ENCODE data around the gene FNDC8. TPM values are rescaled to one million over a fixed set of nuclear protein-coding genes. Genes with fewer than 3 reads are reported as not detected.

The FNDC8 gene
- total and polyA plus RNA-seq, 11 donors, result not detected

DNA sequence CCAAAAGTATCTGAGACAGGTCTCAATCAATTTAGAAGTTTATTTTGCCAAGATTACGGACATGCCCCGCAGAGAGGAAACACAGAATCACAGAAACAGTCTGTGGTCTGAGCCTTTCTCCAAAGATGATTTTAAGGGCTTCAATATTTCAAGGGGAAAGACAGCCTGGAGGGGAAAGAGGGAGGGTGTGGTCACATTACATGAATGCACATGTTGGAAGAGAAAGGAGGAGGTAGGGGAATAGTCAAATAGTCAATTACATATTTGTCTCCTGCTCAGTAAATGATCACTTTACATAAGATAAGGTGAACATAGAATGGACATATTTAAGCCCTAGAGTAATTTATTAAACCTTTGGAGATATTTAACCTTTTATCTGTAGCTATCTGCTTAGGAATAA is 38.5 kb downstream of the FNDC8 start:
- peaks cover 0 to 17% (median 0%) of the 10 kb centered on the region in 12 donors for H3K4me1 ChIP-seq
- H3K4me3 ChIP-seq, result no peak overlapping the region
- 88 to 96% (median 93%) methylated on average over 2 of the region's 2 CpGs for WGBS, 4 donors
- H3K27me3 ChIP-seq, result no peaks in the 10 kb centered on the region
- TF ChIP-seq, protein P1, sequence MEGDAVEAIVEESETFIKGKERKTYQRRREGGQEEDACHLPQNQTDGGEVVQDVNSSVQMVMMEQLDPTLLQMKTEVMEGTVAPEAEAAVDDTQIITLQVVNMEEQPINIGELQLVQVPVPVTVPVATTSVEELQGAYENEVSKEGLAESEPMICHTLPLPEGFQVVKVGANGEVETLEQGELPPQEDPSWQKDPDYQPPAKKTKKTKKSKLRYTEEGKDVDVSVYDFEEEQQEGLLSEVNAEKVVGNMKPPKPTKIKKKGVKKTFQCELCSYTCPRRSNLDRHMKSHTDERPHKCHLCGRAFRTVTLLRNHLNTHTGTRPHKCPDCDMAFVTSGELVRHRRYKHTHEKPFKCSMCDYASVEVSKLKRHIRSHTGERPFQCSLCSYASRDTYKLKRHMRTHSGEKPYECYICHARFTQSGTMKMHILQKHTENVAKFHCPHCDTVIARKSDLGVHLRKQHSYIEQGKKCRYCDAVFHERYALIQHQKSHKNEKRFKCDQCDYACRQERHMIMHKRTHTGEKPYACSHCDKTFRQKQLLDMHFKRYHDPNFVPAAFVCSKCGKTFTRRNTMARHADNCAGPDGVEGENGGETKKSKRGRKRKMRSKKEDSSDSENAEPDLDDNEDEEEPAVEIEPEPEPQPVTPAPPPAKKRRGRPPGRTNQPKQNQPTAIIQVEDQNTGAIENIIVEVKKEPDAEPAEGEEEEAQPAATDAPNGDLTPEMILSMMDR (IDR thresholded peaks at IDR 0.05), result no peak
- no peak for TF ChIP-seq POLR2A (IDR thresholded peaks at IDR 0.05)
- ATAC-seq (no peak), DNase-seq (no peak)
- H3K27ac ChIP-seq, result peak overlapping the region in 1 of 12 donors; percentile 70
- peaks cover 0 to 94% (median 27%) of the 10 kb centered on the region in 9 donors for H3K36me3 ChIP-seq
- intact Hi-C loops (cut with DNase I), result loop anchor here in 3 of 10 donors (10.0 kb wide), 2 partner anchors 55 to 585 kb away; no protein-coding TSS in a partner anchor
- H3K9me3 ChIP-seq, result no peaks in the 10 kb centered on the region

DNA sequence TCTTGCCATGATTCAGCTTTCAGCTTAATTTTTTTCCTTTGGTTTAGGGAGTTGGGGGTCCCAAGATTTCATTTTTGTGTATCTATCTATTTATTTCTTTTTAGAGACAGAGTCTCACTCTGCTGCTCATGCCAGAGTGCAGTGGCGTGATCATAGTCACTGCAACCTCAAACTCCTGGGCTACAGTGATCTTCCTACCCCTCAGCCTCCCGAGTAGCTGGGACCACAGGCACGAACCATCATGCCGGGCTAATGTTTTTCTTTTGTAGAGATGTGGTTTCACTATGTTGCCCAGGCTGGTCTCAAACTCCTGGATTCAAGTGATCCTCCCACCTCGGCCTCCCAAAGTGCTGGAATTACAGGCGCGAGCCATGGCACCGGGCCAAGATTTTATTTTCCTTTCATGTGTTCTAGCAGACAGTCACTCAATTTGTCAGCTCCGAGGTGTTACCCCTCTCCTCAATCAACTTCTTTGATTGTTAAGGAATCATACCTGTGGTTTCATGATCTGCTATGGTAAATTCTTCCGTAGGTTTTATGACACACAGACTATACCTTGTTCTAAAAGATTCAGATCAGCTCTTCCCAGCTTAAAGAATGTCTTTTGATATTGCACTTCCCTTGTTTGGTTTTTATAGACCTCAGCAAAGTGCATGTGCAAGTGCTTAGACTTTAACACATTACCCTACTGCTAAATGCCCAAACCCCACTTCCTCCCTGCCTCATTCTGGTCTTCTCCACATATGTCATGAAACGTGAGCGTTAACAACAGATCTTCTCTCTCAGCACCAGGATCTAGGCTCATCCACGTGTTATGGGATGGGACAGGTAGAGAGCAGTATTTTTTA is 39.2 kb downstream of the FNDC8 start:
- H3K27ac ChIP-seq, result peak overlapping the region in 1 of 12 donors; percentile 70
- TF ChIP-seq, protein P1 (IDR thresholded peaks at IDR 0.05), result no peak
- no peak for TF ChIP-seq POLR2A (IDR thresholded peaks at IDR 0.05)
- WGBS, 4 donors, result 80 to 86% (median 84%) methylated on average over 13 of the region's 13 CpGs
- intact Hi-C loops (cut with DNase I), result loop anchor here in 2 of 10 donors (10.0 kb wide), 1 partner anchor 584 kb away; no protein-coding TSS in a partner anchor
- H3K4me3 ChIP-seq, result no peak overlapping the region
- H3K36me3 ChIP-seq, result peaks cover 0 to 94% (median 25%) of the 10 kb centered on the region in 9 donors
- no peaks in the 10 kb centered on the region for H3K9me3 ChIP-seq
- DNase-seq, result no peak
- no peaks in the 10 kb centered on the region for H3K27me3 ChIP-seq
- no peak for ATAC-seq
- peaks cover 0 to 17% (median 0%) of the 10 kb centered on the region in 12 donors for H3K4me1 ChIP-seq

DNA sequence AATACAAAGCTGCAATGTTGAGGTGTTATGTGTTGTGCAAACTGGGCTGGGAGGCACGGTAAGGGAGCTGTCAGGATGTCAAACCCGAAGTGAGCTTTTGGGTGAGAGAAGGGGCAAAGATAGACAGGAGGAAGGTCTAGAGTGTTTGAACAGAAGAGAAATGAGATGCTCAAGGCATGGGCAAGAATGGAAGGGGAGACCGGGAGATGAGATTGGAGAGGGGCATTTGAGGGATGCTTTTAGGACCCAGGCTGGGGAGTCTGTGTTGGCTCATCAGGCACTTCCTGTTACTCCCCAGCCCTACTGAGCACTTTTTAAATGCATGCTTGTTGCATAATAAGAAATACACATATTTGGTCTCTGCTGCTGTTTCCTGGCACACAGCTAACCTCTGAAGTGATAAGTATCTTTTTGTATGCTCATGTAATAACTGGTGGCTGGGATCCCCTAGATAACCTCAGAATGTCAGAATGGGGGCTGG is 39.9 kb downstream of the FNDC8 start:
- TF ChIP-seq POLR2A (IDR thresholded peaks at IDR 0.05), result no peak
- TF ChIP-seq, protein P1 (IDR thresholded peaks at IDR 0.05), result no peak
- intact Hi-C loops (cut with DNase I), result loop anchor here in 2 of 10 donors (10.0 kb wide), 1 partner anchor 583 kb away; no protein-coding TSS in a partner anchor
- peaks cover 0 to 89% (median 18%) of the 10 kb centered on the region in 9 donors for H3K36me3 ChIP-seq
- no peaks in the 10 kb centered on the region for H3K27me3 ChIP-seq
- no peak overlapping the region for H3K4me3 ChIP-seq
- DNase-seq (no peak), ATAC-seq (peak in 1 of 4 donors; percentile 18)
- H3K4me1 ChIP-seq, result peaks cover 0 to 17% (median 0%) of the 10 kb centered on the region in 12 donors
- WGBS, 4 donors, result 72 to 76% (median 74%) methylated on average over 3 of the region's 3 CpGs
- H3K9me3 ChIP-seq, result no peaks in the 10 kb centered on the region
- peak overlapping the region in 1 of 12 donors; percentile 70 for H3K27ac ChIP-seq

DNA sequence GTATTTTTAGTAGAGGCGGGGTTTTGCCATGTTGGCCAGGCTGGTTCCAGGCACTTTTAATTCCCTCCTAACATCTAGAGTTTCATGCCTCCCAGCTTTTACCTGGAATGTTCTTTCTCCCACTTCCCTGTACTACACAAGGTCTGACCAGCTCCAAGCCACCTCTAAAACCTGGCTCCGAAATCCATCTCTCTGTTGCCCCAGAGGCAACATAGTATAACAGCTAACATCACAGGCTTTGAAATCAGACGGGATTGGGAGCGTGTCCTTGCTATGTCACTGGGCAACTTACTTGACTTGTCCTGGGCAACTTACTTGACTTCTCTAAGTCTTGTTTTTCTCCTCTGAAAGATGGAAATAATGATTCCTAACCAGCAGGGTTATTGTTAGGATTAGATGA is 41.3 kb downstream of the FNDC8 start:
- WGBS, 4 donors, result 89 to 93% (median 91%) methylated on average over 4 of the region's 4 CpGs
- H3K36me3 ChIP-seq, result peaks cover 0 to 83% (median 17%) of the 10 kb centered on the region in 9 donors
- intact Hi-C loops (cut with DNase I), result loop anchor here in 2 of 10 donors (10.0 kb wide), 1 partner anchor 582 kb away; no protein-coding TSS in a partner anchor
- no peaks in the 10 kb centered on the region for H3K9me3 ChIP-seq
- DNase-seq (no peak), ATAC-seq (no peak)
- TF ChIP-seq, protein P1 (IDR thresholded peaks at IDR 0.05), result no peak
- no peak overlapping the region for H3K27ac ChIP-seq
- H3K27me3 ChIP-seq, result no peaks in the 10 kb centered on the region
- peaks cover 0 to 17% (median 0%) of the 10 kb centered on the region in 12 donors for H3K4me1 ChIP-seq
- H3K4me3 ChIP-seq, result no peak overlapping the region

Data from heart left ventricle (tissue), 16 donors.